Immature natural killer cell (primary cell): ENCODE data around the gene HPCAL1. TPM values are rescaled to one million over a fixed set of nuclear protein-coding genes. Genes with fewer than 3 reads are reported as not detected.
"Not testable (repeated sequence)": the region's sequence is repeated elsewhere in the genome, so short reads cannot be mapped to it uniquely, and the experiment has no call there.

ENCODE experiments used
- DNase-seq, 3 donors: peaks; one replicate each; pipeline ENCODE4 v3.0.0; 2022; ENCODE audit warnings: mixed read lengths in 1 of 3
- H3K27ac Mint-ChIP-seq, 6 donors: one replicate each; pipeline ENCODE4 v1.8.0; 2020; ENCODE audit warnings: mixed read lengths in 6 of 6, mild to moderate bottlenecking in 5 of 6, inconsistent platforms in 4 of 6, moderate library complexity in 3 of 6
- H3K27me3 Mint-ChIP-seq, 3 donors: one replicate each; pipeline ENCODE4 v1.8.0; 2020 to 2021; ENCODE audit warnings: low read depth in 3 of 3, mild to moderate bottlenecking in 3 of 3, mixed read lengths in 3 of 3, moderate library complexity in 3 of 3, inconsistent platforms in 1 of 3
- H3K36me3 Mint-ChIP-seq, 3 donors: one replicate each; pipeline ENCODE4 v1.8.0; 2020; ENCODE audit warnings: mixed read lengths in 3 of 3, inconsistent platforms in 2 of 3, mild to moderate bottlenecking in 2 of 3
- H3K4me1 Mint-ChIP-seq, 2 donors: one replicate each; pipeline ENCODE4 v1.8.0; 2020; ENCODE audit warnings: inconsistent platforms in 2 of 2, mild to moderate bottlenecking in 2 of 2, mixed read lengths in 2 of 2, moderate library complexity in 1 of 2
- H3K4me3 Mint-ChIP-seq, 5 donors: one replicate each; pipeline ENCODE4 v1.8.0; 2020; ENCODE audit warnings: mild to moderate bottlenecking in 5 of 5, mixed read lengths in 5 of 5, inconsistent platforms in 3 of 5, moderate library complexity in 3 of 5
- H3K9me3 Mint-ChIP-seq, 6 donors: one replicate each; pipeline ENCODE4 v1.8.0; 2020; ENCODE audit warnings: mild to moderate bottlenecking in 6 of 6, mixed read lengths in 6 of 6, inconsistent platforms in 4 of 6, moderate library complexity in 3 of 6
- polyA plus RNA-seq, 3 donors: library from polyadenylated mRNA; unstranded; fragments of 300-500 nt; fragmentation: Illumina TruSeq; gene quantifications; one replicate each; pipeline ENCODE4 v1.2.3, GENCODE V29; 2021

The HPCAL1 gene
- polyA plus RNA-seq, 3 donors from 2014 or later = 64.9 to 89.7 (median 88.9) TPM

DNA sequence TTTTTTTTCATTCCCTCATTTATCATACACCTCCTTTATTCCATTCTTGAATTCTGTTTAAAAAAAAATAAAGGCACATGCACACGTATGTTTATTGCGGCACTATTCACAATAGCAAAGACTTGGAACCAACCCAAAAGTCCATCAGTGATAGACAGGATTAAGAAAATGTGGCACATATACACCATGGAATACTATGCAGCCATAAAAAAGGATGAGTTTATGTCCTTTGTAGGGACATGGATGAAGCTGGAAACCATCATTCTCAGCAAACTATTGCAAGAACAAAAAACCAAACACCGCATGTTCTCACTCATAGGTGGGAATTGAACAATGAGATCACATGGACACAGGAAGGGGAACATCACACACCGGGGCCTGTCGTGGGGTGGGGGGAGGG, 39.2 kb upstream of the HPCAL1 start:
- H3K27me3 Mint-ChIP-seq, H3K9me3 Mint-ChIP-seq, H3K4me3 Mint-ChIP-seq, DNase-seq, H3K36me3 Mint-ChIP-seq, H3K27ac Mint-ChIP-seq: not testable (repeated sequence)
- H3K4me1 Mint-ChIP-seq = peaks cover 10 to 12% of the 10 kb centered on the region in 2 donors

DNA sequence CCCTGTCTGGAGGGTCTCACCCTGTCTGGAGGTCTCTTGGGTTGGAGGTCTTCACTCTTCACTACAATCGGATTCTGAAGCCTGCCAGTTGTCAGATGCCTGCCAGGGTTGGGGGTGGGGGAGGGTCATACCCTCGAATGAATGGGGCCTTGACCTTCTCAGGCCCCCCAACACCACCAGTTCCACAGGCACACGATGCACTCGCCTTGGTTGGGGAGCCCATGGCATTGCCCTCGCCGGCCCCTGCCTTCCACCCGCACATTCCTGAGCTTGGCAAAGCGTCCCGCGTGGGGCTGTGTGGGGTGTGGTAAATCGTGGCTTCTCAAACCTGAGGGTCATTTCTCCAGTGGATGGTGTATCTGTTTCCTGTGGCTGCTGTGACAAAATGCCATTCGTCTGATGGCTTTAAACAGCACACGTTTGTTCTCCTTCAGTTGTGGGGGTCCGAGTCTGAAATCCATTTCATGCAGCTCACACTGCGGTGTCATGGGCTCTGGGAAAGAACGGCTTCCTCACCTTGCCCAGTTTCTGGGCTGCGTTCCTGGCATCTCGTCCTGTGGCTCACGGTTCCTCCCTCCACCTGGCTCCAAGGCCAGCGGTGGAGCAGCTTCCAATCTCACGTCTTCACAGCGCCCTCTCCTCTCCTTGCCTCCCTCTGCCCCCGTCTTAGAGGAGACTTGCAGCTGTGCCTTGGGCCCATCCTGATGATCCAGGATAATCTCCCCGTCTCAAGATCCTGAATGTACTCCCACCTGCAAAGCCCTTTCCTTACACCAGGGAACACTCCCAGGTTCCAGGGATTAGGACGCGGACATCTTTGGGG, 38.0 kb upstream of the HPCAL1 start:
- Mint-ChIP-seq H3K4me3 (no peak overlapping the region), H3K27ac (no peak overlapping the region), H3K9me3 (peaks cover 0 to 2% (median 0%) of the 10 kb centered on the region in 6 donors), H3K27me3 (peaks cover 0 to 5% (median 3%) of the 10 kb centered on the region in 3 donors), H3K4me1 (peaks cover 0 to under 1% of the 10 kb centered on the region in 2 donors), H3K36me3 (peaks cover 0 to 3% (median 0%) of the 10 kb centered on the region in 3 donors)
- no peak for DNase-seq

- no peak overlapping the region for H3K27ac Mint-ChIP-seq
Observed at GRCh38 chr2:10265329-10266132, 37.2 kb upstream of the HPCAL1 start.

DNA sequence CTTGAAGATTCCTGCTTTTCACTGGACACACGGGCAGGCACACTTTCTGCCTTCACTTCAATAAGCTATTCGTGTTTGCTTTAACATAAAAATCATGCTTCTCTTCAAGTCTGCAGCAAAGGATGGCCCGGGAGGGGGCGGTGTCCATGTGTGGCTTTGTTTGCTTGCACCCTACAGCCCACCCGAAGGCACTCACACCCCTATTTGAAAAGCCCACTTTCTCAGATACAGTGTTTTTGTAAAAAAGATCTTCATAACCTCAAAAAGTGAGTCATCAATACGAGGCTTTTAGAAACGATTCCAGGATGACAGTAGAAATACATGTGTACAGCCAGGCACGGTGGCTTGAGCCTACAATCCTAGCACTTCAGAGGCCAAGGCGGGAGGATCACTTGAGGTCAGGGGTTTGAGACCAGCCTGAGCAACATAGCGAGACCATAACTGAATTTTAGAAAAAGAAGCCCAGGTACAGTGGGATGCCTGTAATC, 36.5 kb upstream of the HPCAL1 start:
- peaks cover 0 to 2% (median 0%) of the 10 kb centered on the region in 6 donors for H3K9me3 Mint-ChIP-seq
- H3K27ac Mint-ChIP-seq = no peak overlapping the region
- peaks cover 0 to 3% of the 10 kb centered on the region in 2 donors for H3K4me1 Mint-ChIP-seq
- no peak overlapping the region for H3K4me3 Mint-ChIP-seq
- peaks cover 0 to 5% (median 5%) of the 10 kb centered on the region in 3 donors for H3K27me3 Mint-ChIP-seq
- H3K36me3 Mint-ChIP-seq = peaks cover 0 to 3% (median 0%) of the 10 kb centered on the region in 3 donors
- no peak for DNase-seq

More at GRCh38 chr2:10265329-10266132, 37.2 kb upstream of the HPCAL1 start:
- DNase-seq = no peak
- H3K4me3 Mint-ChIP-seq = no peak overlapping the region
- peaks cover 0 to under 1% of the 10 kb centered on the region in 2 donors for H3K4me1 Mint-ChIP-seq
- peaks cover 0 to 3% (median 0%) of the 10 kb centered on the region in 3 donors for H3K36me3 Mint-ChIP-seq
- peaks cover 0 to 5% (median 3%) of the 10 kb centered on the region in 3 donors for H3K27me3 Mint-ChIP-seq
- peaks cover 0 to 2% (median 0%) of the 10 kb centered on the region in 6 donors for H3K9me3 Mint-ChIP-seq

- Mint-ChIP-seq H3K36me3 (peaks cover 0 to 3% (median 0%) of the 10 kb centered on the region in 3 donors), H3K4me3 (no peak overlapping the region), H3K9me3 (peaks cover 0 to 2% (median 0%) of the 10 kb centered on the region in 6 donors), H3K27ac (no peak overlapping the region), H3K4me1 (peaks cover 0 to 3% of the 10 kb centered on the region in 2 donors), H3K27me3 (peaks cover 0 to 5% (median 2%) of the 10 kb centered on the region in 3 donors)
- no peak for DNase-seq
Observed at GRCh38 chr2:10267036-10267435, 35.7 kb upstream of the HPCAL1 start.

GRCh38 chr2:10267551-10268465, 34.9 kb upstream of the HPCAL1 start:
- Mint-ChIP-seq H3K4me1 (peaks cover 0 to 3% of the 10 kb centered on the region in 2 donors), H3K4me3 (no peak overlapping the region), H3K9me3 (no peaks in the 10 kb centered on the region), H3K36me3 (no peaks in the 10 kb centered on the region), H3K27ac (no peak overlapping the region), H3K27me3 (peaks cover 0 to 5% (median 2%) of the 10 kb centered on the region in 3 donors)
- DNase-seq = no peak

DNA sequence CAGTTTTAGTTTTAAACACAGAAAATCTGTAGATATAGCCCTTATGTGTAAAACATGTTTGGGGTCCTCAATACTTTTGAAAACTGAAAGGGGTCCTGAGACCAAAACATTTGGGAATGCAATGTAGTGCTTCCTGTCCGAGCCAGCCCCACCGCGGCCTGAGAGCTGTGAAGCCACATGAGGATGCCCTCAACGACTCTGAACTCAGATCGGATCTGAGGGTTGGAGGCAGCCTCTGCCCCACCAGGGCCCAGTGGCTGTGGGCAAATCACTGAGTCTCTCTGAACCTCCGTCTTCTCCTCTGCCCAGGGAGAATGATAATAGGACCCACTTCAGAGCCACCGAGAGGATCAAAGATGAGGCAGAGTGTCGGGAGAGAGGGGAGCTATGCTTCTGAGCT, 33.4 kb upstream of the HPCAL1 start:
- DNase-seq = no peak
- H3K36me3 Mint-ChIP-seq = no peaks in the 10 kb centered on the region
- no peaks in the 10 kb centered on the region for H3K9me3 Mint-ChIP-seq
- H3K27ac Mint-ChIP-seq = no peak overlapping the region
- no peak overlapping the region for H3K4me3 Mint-ChIP-seq
- peaks cover 0 to 3% of the 10 kb centered on the region in 2 donors for H3K4me1 Mint-ChIP-seq
- H3K27me3 Mint-ChIP-seq = peaks cover 0 to 3% (median 2%) of the 10 kb centered on the region in 3 donors

GRCh38 chr2:10269711-10270610, 32.7 kb upstream of the HPCAL1 start:
- no peak for DNase-seq
- H3K4me3 Mint-ChIP-seq = no peak overlapping the region
- peaks cover 0 to 3% (median 2%) of the 10 kb centered on the region in 3 donors for H3K27me3 Mint-ChIP-seq
- H3K36me3 Mint-ChIP-seq = no peaks in the 10 kb centered on the region
- H3K27ac Mint-ChIP-seq = no peak overlapping the region
- no peaks in the 10 kb centered on the region for H3K9me3 Mint-ChIP-seq
- H3K4me1 Mint-ChIP-seq = peaks cover 0 to 3% of the 10 kb centered on the region in 2 donors

DNA sequence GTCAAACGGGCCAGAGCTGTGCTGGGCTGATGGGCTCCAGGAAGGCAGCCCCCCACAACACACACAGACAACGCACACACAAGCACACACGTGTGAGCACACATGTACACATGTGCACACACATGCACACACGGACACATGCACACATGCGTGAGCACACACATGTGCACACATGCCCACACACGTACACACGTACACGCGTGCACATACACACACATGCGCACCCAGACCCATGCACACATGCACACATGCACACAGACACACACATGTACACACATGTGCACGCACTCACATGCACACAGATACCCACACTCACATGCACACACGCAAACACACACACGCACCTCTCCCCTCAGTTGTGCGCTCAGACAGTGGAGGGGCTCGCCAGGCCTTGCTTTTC, 31.2 kb upstream of the HPCAL1 start:
- peaks cover 0 to 1% (median 0%) of the 10 kb centered on the region in 3 donors for H3K27me3 Mint-ChIP-seq
- H3K27ac Mint-ChIP-seq = no peak overlapping the region
- no peak for DNase-seq
- no peaks in the 10 kb centered on the region for H3K9me3 Mint-ChIP-seq
- peaks cover 0 to 3% of the 10 kb centered on the region in 2 donors for H3K4me1 Mint-ChIP-seq
- H3K4me3 Mint-ChIP-seq = no peak overlapping the region
- H3K36me3 Mint-ChIP-seq = no peaks in the 10 kb centered on the region

DNA sequence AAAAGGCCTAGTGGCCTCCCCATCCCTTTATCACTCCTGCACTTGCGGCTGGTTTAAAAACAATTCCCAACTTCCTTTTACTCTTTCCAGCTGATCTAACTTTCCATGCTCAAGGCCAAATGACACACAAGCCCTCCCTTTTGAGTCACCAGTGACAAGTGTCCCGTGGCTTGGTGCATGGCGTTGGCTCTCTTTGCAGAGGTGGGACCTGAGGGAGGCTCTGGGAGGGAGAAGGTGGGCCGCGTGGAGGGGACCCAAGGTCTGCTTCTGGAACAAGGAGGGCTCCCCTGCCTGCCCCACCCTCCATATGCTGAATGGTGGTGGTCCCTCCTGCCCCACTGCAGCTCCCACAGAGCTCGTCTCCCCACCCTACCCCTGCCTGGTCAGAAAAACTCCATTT, 30.8 kb upstream of the HPCAL1 start:
- Mint-ChIP-seq H3K9me3 (no peaks in the 10 kb centered on the region), H3K4me1 (peaks cover 0 to 3% of the 10 kb centered on the region in 2 donors), H3K27me3 (peaks cover 0 to 1% (median 0%) of the 10 kb centered on the region in 3 donors), H3K4me3 (no peak overlapping the region), H3K36me3 (no peaks in the 10 kb centered on the region), H3K27ac (no peak overlapping the region)
- no peak for DNase-seq

DNA sequence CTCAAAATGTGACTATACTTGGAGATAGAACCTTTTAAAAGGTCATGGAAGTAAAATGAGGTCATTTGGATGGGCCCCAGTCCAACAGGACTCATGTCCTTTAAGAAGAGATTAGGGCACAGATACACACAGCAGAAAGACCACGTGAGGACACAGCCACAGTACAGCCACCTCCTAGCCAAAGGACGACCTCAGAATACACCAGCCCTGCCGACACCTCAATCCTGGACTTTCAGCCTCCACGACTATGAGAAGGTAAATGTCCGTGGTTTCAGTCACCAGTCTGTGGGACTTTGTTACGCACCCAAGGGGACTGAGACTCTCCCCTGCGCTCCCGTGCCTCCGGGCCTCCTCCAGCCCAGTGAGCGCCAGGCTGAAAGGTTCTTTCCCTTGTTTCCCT, 30.2 kb upstream of the HPCAL1 start:
- Mint-ChIP-seq H3K4me3 (no peak overlapping the region), H3K27ac (no peak overlapping the region), H3K9me3 (no peaks in the 10 kb centered on the region), H3K27me3 (peaks cover 0 to 1% (median 0%) of the 10 kb centered on the region in 3 donors), H3K4me1 (peaks cover 5 to 8% of the 10 kb centered on the region in 2 donors), H3K36me3 (no peaks in the 10 kb centered on the region)
- no peak for DNase-seq
